Parathyroid adenoma (tissue), 2 donors: ENCODE measurements around the gene SUMF1.
"Not testable (repeated sequence)": the region's sequence is repeated elsewhere in the genome, so short reads cannot be mapped to it uniquely, and the experiment has no call there.

ENCODE experiments used
- H2AFZ ChIP-seq: fragments of 300-600 bp; sonication (generic); one replicate; pipeline ENCODE4 v1.7.0; 2017; ENCODE audit warnings: antibody characterized with exemption, mild to moderate bottlenecking
- H3K27ac ChIP-seq: fragments of 300-600 bp; sonication (generic); one replicate; pipeline ENCODE4 v1.7.0; 2017
- H3K27me3 ChIP-seq: fragments of 300-600 bp; sonication (generic); one replicate; pipeline ENCODE4 v1.7.0; 2017; ENCODE audit warnings: low read length; ENCODE audit not compliant: control insufficient read depth, insufficient read depth
- H3K36me3 ChIP-seq: fragments of 300-600 bp; sonication (generic); one replicate; pipeline ENCODE4 v1.7.0; 2017; ENCODE audit warnings: low read length; ENCODE audit not compliant: control insufficient read depth, insufficient read depth
- H3K4me1 ChIP-seq: fragments of 300-600 bp; sonication (generic); one replicate; pipeline ENCODE4 v1.7.0; 2017; ENCODE audit warnings: control low read depth
- H3K4me2 ChIP-seq: fragments of 300-600 bp; sonication (generic); one replicate; pipeline ENCODE4 v1.7.0; 2017; ENCODE audit warnings: low read length
- H3K4me3 ChIP-seq: fragments of 300-600 bp; sonication (generic); one replicate; pipeline ENCODE4 v1.7.0; 2017; ENCODE audit warnings: low read depth, low read length
- H3K79me2 ChIP-seq: fragments of 300-600 bp; sonication (generic); one replicate; pipeline ENCODE4 v1.7.0; 2017; ENCODE audit warnings: control low read depth
- H3K9ac ChIP-seq: fragments of 300-600 bp; sonication (generic); one replicate; pipeline ENCODE4 v1.7.0; 2017; ENCODE audit warnings: mild to moderate bottlenecking
- H3K9me3 ChIP-seq: fragments of 300-600 bp; sonication (generic); one replicate; pipeline ENCODE4 v1.7.0; 2017; ENCODE audit warnings: low read length; ENCODE audit not compliant: control insufficient read depth
- TF ChIP-seq, protein P1 (sequence below): fragments of 300-600 bp; sonication (generic); IDR thresholded peaks from one replicate; pipeline ENCODE4 v1.7.0; 2017; ENCODE audit warnings: antibody characterized with exemption, mild to moderate bottlenecking
- donor health status: primary hyperparathyroidism.

Gene SUMF1

DNA sequence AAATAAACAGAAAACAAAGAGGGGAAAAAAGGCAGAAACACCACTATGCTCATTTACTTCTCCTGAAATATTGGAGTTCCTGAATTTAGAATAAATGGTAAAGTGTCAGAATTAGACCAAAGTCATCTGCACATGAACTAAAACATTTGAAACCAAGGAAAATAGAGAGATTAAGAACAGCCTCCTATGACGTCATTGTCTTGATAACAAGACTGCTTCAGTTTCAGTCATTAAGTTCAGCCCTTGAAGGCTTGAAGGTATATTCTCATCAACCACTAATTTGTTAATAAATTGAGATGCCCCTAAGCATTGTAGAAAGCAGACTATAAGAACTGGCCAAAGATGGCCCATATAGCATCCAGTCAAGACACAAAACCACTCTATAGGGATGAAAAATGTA lies 2.5 kb downstream of the SUMF1 start:
- H3K27ac ChIP-seq, result no peak overlapping the region
- TF ChIP-seq, protein P1, sequence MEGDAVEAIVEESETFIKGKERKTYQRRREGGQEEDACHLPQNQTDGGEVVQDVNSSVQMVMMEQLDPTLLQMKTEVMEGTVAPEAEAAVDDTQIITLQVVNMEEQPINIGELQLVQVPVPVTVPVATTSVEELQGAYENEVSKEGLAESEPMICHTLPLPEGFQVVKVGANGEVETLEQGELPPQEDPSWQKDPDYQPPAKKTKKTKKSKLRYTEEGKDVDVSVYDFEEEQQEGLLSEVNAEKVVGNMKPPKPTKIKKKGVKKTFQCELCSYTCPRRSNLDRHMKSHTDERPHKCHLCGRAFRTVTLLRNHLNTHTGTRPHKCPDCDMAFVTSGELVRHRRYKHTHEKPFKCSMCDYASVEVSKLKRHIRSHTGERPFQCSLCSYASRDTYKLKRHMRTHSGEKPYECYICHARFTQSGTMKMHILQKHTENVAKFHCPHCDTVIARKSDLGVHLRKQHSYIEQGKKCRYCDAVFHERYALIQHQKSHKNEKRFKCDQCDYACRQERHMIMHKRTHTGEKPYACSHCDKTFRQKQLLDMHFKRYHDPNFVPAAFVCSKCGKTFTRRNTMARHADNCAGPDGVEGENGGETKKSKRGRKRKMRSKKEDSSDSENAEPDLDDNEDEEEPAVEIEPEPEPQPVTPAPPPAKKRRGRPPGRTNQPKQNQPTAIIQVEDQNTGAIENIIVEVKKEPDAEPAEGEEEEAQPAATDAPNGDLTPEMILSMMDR, result no peak
- no peak overlapping the region for H2AFZ ChIP-seq
- no peak overlapping the region for H3K9ac ChIP-seq
- no peak overlapping the region for H3K4me2 ChIP-seq
- H3K36me3 ChIP-seq, result no peaks in the 10 kb centered on the region
- peaks cover 7% of the 10 kb centered on the region for H3K4me1 ChIP-seq
- no peak overlapping the region for H3K4me3 ChIP-seq
- no peaks in the 10 kb centered on the region for H3K27me3 ChIP-seq
- H3K9me3 ChIP-seq, result no peaks in the 10 kb centered on the region
- H3K79me2 ChIP-seq, result peaks cover 10% of the 10 kb centered on the region

GRCh38 chr3:4462369-4463040 lies 4.6 kb downstream of the SUMF1 start:
- H3K36me3 ChIP-seq, result no peaks in the 10 kb centered on the region
- H3K9me3 ChIP-seq, result no peaks in the 10 kb centered on the region
- H3K9ac ChIP-seq, result no peak overlapping the region
- H3K4me2 ChIP-seq, result no peak overlapping the region
- H2AFZ ChIP-seq, result no peak overlapping the region
- TF ChIP-seq, protein P1, result no peak
- peaks cover 10% of the 10 kb centered on the region for H3K79me2 ChIP-seq
- no peaks in the 10 kb centered on the region for H3K27me3 ChIP-seq
- no peak overlapping the region for H3K4me3 ChIP-seq
- no peak overlapping the region for H3K27ac ChIP-seq
- H3K4me1 ChIP-seq, result peaks cover 7% of the 10 kb centered on the region

DNA sequence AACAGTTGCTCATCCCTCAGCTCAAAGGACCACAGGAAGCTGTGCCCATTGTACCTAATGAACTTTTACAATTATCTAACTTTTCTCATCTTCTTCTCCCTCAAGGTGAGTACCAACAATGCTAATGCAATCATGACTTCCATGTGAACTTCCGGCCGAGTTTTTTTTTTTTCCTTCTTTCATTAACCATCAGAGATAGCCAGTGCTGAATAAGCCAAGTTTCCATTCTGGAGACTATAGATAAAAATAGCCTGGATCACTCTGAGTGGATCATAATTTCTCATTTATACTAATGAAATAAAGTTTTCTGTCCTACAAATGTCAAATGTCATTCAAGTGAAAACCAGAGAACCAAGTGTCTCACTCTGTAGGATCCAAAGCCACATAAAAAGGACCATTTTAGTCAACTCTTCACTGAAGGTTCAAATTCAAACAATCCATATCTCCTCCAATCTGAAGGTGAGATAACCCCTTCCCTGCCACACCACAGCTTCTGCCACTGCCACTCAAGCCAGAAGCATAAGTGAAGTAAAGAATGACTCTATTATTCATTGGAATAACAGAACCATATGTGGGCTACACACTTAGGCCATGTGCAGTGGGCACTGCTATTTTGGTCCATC lies 5.5 kb downstream of the SUMF1 start:
- Histone ChIP-seq H3K4me2 (no peak overlapping the region), H3K27me3 (no peaks in the 10 kb centered on the region), H3K9ac (no peak overlapping the region), H3K79me2 (peaks cover 9% of the 10 kb centered on the region), H3K4me1 (peaks cover 7% of the 10 kb centered on the region), H3K36me3 (no peaks in the 10 kb centered on the region), H3K4me3 (no peak overlapping the region), H3K9me3 (no peaks in the 10 kb centered on the region), H2AFZ (no peak overlapping the region), H3K27ac (no peak overlapping the region)
- TF ChIP-seq, protein P1, result no peak

- Histone ChIP-seq H3K27me3 (no peaks in the 10 kb centered on the region), H3K9me3 (no peaks in the 10 kb centered on the region), H3K27ac (no peak overlapping the region), H3K4me2 (no peak overlapping the region), H3K36me3 (no peaks in the 10 kb centered on the region), H3K4me3 (no peak overlapping the region), H2AFZ (no peak overlapping the region), H3K79me2 (peaks cover 7% of the 10 kb centered on the region), H3K9ac (no peak overlapping the region), H3K4me1 (no peaks in the 10 kb centered on the region)
- TF ChIP-seq, protein P1, result no peak
Measured at GRCh38 chr3:4460334-4460733, 6.7 kb downstream of the SUMF1 start.

- Histone ChIP-seq H3K9me3 (no peaks in the 10 kb centered on the region), H2AFZ (no peak overlapping the region)
Measured at GRCh38 chr3:4458961-4459360, 8.1 kb downstream of the SUMF1 start.

GRCh38 chr3:4456780-4457179 lies 10.3 kb downstream of the SUMF1 start:
- H3K4me2 ChIP-seq, H3K9ac ChIP-seq, H3K79me2 ChIP-seq, H3K36me3 ChIP-seq, H3K4me3 ChIP-seq, H3K9me3 ChIP-seq, H3K27ac ChIP-seq, H3K4me1 ChIP-seq, H3K27me3 ChIP-seq, H2AFZ ChIP-seq: not testable (repeated sequence)

More at GRCh38 chr3:4458961-4459360, 8.1 kb downstream of the SUMF1 start:
- no peaks in the 10 kb centered on the region for H3K36me3 ChIP-seq
- H3K27me3 ChIP-seq, result no peaks in the 10 kb centered on the region
- H3K79me2 ChIP-seq, result peaks cover 7% of the 10 kb centered on the region
- H3K27ac ChIP-seq, result no peak overlapping the region
- H3K4me1 ChIP-seq, result no peaks in the 10 kb centered on the region
- TF ChIP-seq, protein P1, result no peak
- no peak overlapping the region for H3K4me3 ChIP-seq
- H3K4me2 ChIP-seq, result no peak overlapping the region
- H3K9ac ChIP-seq, result no peak overlapping the region
